Measurements from ENCODE around the gene SNX22. TPM values are rescaled to one million over a fixed set of nuclear protein-coding genes. Genes with fewer than 3 reads are reported as not detected.
A peak's percentile ranks its signal among the peaks of the same experiment; 100 is the strongest.

SNX22 gene
- total and polyA plus RNA-seq, 12 donors, result 0.66 to 10.0 (median 1.6) TPM

DNA sequence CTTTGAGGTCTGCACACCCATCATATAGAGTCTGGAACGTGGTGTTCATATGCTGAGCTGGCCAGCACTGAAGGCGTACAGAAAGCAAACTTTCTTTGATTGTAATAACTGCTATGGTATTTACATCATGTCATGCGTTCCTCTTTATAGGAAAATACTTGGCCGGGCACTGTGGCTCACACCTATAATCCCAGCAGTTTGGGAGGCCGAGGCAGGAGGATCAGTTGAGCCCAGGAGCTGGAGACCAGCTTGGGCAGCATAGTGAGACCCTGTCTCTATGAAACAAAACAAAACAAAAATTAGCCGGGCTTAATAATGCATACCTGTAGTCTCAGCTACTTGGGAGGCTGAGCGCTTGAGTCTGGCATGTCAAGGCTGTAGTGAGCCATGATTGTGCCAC is 3.4 kb upstream of the SNX22 start:
- Histone ChIP-seq H3K27ac (no peak overlapping the region), H3K4me1 (peaks cover 23 to 49% (median 29%) of the 10 kb centered on the region in 9 donors), H3K9me3 (no peaks in the 10 kb centered on the region), H3K36me3 (peaks cover 0 to 34% (median 16%) of the 10 kb centered on the region in 9 donors), H3K4me3 (no peak overlapping the region), H3K27me3 (peaks cover 0 to 31% (median 0%) of the 10 kb centered on the region in 7 donors)
- ATAC-seq (no peak), DNase-seq (no peak)
- 87 to 92% methylated on average over 7 of the region's 7 CpGs for WGBS, 2 donors
- TF ChIP-seq, protein P1, sequence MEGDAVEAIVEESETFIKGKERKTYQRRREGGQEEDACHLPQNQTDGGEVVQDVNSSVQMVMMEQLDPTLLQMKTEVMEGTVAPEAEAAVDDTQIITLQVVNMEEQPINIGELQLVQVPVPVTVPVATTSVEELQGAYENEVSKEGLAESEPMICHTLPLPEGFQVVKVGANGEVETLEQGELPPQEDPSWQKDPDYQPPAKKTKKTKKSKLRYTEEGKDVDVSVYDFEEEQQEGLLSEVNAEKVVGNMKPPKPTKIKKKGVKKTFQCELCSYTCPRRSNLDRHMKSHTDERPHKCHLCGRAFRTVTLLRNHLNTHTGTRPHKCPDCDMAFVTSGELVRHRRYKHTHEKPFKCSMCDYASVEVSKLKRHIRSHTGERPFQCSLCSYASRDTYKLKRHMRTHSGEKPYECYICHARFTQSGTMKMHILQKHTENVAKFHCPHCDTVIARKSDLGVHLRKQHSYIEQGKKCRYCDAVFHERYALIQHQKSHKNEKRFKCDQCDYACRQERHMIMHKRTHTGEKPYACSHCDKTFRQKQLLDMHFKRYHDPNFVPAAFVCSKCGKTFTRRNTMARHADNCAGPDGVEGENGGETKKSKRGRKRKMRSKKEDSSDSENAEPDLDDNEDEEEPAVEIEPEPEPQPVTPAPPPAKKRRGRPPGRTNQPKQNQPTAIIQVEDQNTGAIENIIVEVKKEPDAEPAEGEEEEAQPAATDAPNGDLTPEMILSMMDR (IDR thresholded peaks at IDR 0.05), result no peak
- intact Hi-C loops (cut with DNase I), result no loop called here

DNA sequence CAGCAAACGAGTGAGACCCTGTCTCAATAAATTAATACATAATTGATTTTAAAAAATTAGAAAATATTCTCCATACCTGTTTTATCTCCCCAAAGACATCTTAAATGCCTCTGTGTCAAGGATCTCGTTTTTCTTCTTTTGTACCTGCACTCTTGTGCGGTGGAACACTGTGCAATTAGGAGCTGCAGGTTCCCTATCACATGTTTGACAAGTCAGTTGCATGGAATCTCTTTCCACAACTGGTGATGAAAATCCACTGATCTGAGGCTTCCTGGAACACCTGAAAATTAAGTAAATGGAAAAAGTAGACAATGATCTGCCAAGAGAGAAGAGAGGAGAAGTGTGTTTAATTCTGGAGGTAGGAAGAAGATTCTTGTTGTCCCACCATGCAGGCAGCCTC is 3.0 kb upstream of the SNX22 start:
- 89 to 94% methylated on average over 3 of the region's 3 CpGs for WGBS, 2 donors

DNA sequence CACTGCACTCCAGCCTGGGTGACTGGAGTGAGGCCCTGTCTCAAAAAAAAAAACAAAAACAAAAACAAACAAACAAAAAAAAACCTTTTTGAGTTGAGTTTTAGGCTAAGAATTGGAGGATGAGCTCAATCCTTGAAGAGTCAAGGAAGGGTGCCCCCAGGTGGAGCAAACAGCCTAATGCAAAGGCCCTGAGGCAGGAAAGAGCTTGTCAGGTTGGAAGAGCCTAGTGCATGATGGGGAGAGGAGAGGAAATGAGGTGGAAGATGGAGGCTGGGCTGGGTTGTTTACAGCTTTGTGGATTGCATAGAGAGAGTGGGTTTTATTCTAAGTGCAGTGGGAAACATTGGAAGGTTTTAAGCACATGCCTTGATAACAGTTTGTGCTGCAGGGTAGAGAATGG is 2.1 kb upstream of the SNX22 start:
- Histone ChIP-seq H3K4me1 (peaks cover 30 to 61% (median 41%) of the 10 kb centered on the region in 9 donors), H3K9me3 (no peaks in the 10 kb centered on the region), H3K27me3 (peaks cover 0 to 32% (median 0%) of the 10 kb centered on the region in 7 donors), H3K36me3 (peaks cover 0 to 28% (median 7%) of the 10 kb centered on the region in 9 donors), H3K27ac (no peak overlapping the region), H3K4me3 (no peak overlapping the region)
- no peak for DNase-seq
- TF ChIP-seq, protein P1 (IDR thresholded peaks at IDR 0.05), result peak in 2 of 9 donors; percentile 4 to 24
- ATAC-seq, result no peak
- intact Hi-C loops (cut with DNase I), result no loop called here

More for the DNA sequence above, 3.0 kb upstream of the SNX22 start:
- DNase-seq (no peak), ATAC-seq (no peak)
- TF ChIP-seq, protein P1 (IDR thresholded peaks at IDR 0.05), result no peak
- H3K4me3 ChIP-seq, result no peak overlapping the region
- H3K36me3 ChIP-seq, result peaks cover 0 to 30% (median 13%) of the 10 kb centered on the region in 9 donors
- H3K9me3 ChIP-seq, result no peaks in the 10 kb centered on the region
- intact Hi-C loops (cut with DNase I), result no loop called here
- H3K27me3 ChIP-seq, result peaks cover 0 to 32% (median 0%) of the 10 kb centered on the region in 7 donors
- H3K27ac ChIP-seq, result no peak overlapping the region
- H3K4me1 ChIP-seq, result peaks cover 25 to 53% (median 33%) of the 10 kb centered on the region in 9 donors

DNA sequence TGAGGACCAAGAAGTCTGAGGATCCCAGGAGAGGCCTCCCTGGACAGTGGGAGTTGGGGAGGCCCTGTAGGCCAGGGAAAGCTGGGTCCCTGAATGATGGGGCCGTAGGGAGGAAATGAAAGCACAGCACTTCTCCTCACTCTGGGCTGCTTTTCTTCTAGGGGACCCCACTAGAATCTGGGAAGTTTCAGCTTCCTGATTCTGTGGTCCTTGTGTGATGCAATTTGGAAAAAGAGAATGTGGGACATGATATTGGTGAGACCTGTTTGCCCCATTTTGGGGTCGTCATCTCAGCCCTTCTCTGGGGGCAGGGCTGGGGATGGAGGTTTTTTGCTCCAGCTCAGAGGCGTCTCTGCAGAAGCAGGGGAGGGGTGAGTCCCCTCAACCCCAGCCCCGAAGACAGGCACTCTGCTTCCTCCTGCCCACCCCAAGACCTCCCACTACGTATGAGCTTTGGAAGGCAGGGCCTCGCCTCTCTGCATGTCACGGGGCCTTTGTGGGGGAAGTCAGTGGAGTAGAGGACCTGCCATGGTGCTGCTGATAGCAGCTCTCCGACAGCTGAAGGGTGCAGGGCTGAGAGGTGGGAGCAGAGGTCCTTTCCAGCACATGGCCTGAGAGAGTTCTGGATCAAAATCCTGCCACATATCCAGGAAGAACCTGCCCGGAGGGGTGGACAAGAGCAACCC is 1.5 kb upstream of the SNX22 start:
- intact Hi-C loops (cut with DNase I), result loop anchor here in 7 of 10 donors (5.0 to 10.0 kb wide), 4 partner anchors 43 to 58 kb away; partner anchors contain the start of genes SNX1 (in 5 of the 7) and CIAO2A (in 3 of the 7)
- H3K9me3 ChIP-seq, result no peaks in the 10 kb centered on the region
- peaks cover 0 to 32% (median 0%) of the 10 kb centered on the region in 7 donors for H3K27me3 ChIP-seq
- no peak overlapping the region for H3K27ac ChIP-seq
- no peak overlapping the region for H3K4me3 ChIP-seq
- WGBS, 2 donors, result 76 to 79% methylated on average over 9 of the region's 9 CpGs
- TF ChIP-seq, protein P1 (IDR thresholded peaks at IDR 0.05), result no peak
- DNase-seq (no peak), ATAC-seq (no peak)
- H3K36me3 ChIP-seq, result peaks cover 0 to 28% (median 1%) of the 10 kb centered on the region in 9 donors
- peaks cover 30 to 65% (median 41%) of the 10 kb centered on the region in 9 donors for H3K4me1 ChIP-seq
